ENCODE measurements around the gene ADCY9. TPM values are rescaled to one million over a fixed set of nuclear protein-coding genes. Genes with fewer than 3 reads are reported as not detected.
"Not testable (repeated sequence)": the region's sequence is repeated elsewhere in the genome, so short reads cannot be mapped to it uniquely, and the experiment has no call there.

ADCY9 gene
- total and polyA plus RNA-seq, 2 experiments from 2014 or later = 2.2 to 18.3 TPM

- Mint-ChIP-seq H3K4me3 (no peak overlapping the region), H3K4me1 (no peaks in the 10 kb centered on the region), H3K9me3 (peaks cover 20% of the 10 kb centered on the region), H3K36me3 (ENCODE audit: low read depth) (peaks cover 8% of the 10 kb centered on the region), H3K27ac (no peak overlapping the region), H3K27me3 (ENCODE audit: insufficient read depth, low read depth, poor library complexity) (peaks cover 2% of the 10 kb centered on the region)
- DNase-seq (ENCODE audit: low spot score) (peak; percentile 32), ATAC-seq (no peak; the same call in 2 of the 3 replicates)
- Histone ChIP-seq H3K4me1 (ENCODE audit: insufficient read depth) (no peaks in the 10 kb centered on the region), H3K9me2 (ENCODE audit: insufficient read depth) (no peaks in the 10 kb centered on the region), H3K27ac (ENCODE audit: low read depth) (no peak overlapping the region), H3F3A (replicated peaks; ENCODE audit: low read depth) (no peaks in the 10 kb centered on the region), H4K20me1 (replicated peaks; ENCODE audit: insufficient read depth) (no peaks in the 10 kb centered on the region), H3K4me2 (no peak overlapping the region), H2AFZ (no peak overlapping the region), H3K79me2 (replicated peaks; ENCODE audit: insufficient read depth) (no peaks in the 10 kb centered on the region), H3K36me3 (ENCODE audit: insufficient read depth) (no peaks in the 10 kb centered on the region), H3K27me3 (ENCODE audit: insufficient read depth) (no peaks in the 10 kb centered on the region), H3K4me3 (no peak overlapping the region)
- no peak for TF ChIP-seq ZNF331 (CRISPR knock-in tag; IDR thresholded peaks at IDR 0.05; ENCODE audit: low read depth)
- TF ChIP-seq CTCF (conservative IDR thresholded peaks at IDR 0.05; ENCODE audit: low read depth in 2 of 2) = no peak
- TF ChIP-seq POLR2AphosphoS5 (IDR thresholded peaks at IDR 0.05; ENCODE audit: low read depth) = no peak
- no peak for TF ChIP-seq ZNF114 (CRISPR knock-in tag; IDR thresholded peaks at IDR 0.05)
Observed at GRCh38 chr16:3945751-3946603, 170.3 kb downstream of the ADCY9 start.

GRCh38 chr16:3944457-3944856, 171.8 kb downstream of the ADCY9 start:
- H3K9me3 Mint-ChIP-seq = peaks cover 20% of the 10 kb centered on the region
- H3K4me3 Mint-ChIP-seq; H3K9me2 ChIP-seq (ENCODE audit: insufficient read depth); H3K4me3 ChIP-seq; ATAC-seq; H3K4me2 ChIP-seq; H4K20me1 ChIP-seq (replicated peaks; ENCODE audit: insufficient read depth); H3F3A ChIP-seq (replicated peaks; ENCODE audit: low read depth); H3K27ac ChIP-seq (ENCODE audit: low read depth); H2AFZ ChIP-seq; H3K27ac Mint-ChIP-seq; H3K36me3 Mint-ChIP-seq (ENCODE audit: low read depth); H3K27me3 ChIP-seq (ENCODE audit: insufficient read depth); H3K27me3 Mint-ChIP-seq (ENCODE audit: insufficient read depth, low read depth, poor library complexity); H3K4me1 ChIP-seq (ENCODE audit: insufficient read depth); H3K36me3 ChIP-seq (ENCODE audit: insufficient read depth); H3K4me1 Mint-ChIP-seq; H3K79me2 ChIP-seq (replicated peaks; ENCODE audit: insufficient read depth); DNase-seq (ENCODE audit: low spot score): not testable (repeated sequence)

DNA sequence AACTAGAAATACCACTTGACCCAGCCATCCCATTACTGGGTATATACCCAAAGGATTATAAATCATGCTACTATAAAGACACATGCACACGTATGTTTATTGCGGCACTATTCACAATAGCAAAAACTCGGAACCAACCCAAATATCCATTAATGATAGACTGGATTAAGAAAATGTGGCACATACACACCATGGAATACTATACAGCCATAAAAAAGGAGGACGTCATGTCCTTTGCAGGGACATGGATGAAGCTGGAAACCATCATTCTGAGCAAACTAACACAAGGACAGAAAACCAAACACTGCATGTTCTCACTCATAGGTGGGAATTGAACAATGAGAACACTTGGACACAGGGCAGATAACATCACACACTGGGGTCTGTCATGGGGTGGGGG, 174.1 kb downstream of the ADCY9 start:
- H3F3A ChIP-seq (replicated peaks; ENCODE audit: low read depth); ATAC-seq; H4K20me1 ChIP-seq (replicated peaks; ENCODE audit: insufficient read depth); H3K9me2 ChIP-seq (ENCODE audit: insufficient read depth); H3K36me3 ChIP-seq (ENCODE audit: insufficient read depth); H3K79me2 ChIP-seq (replicated peaks; ENCODE audit: insufficient read depth); H3K27ac Mint-ChIP-seq; H3K27ac ChIP-seq (ENCODE audit: low read depth); DNase-seq (ENCODE audit: low spot score); H3K4me3 ChIP-seq; H3K4me1 Mint-ChIP-seq; H3K27me3 Mint-ChIP-seq (ENCODE audit: insufficient read depth, low read depth, poor library complexity); H3K4me3 Mint-ChIP-seq; H3K4me2 ChIP-seq; H3K36me3 Mint-ChIP-seq (ENCODE audit: low read depth); H3K27me3 ChIP-seq (ENCODE audit: insufficient read depth); H2AFZ ChIP-seq; H3K4me1 ChIP-seq (ENCODE audit: insufficient read depth): not testable (repeated sequence)
- peaks cover 20% of the 10 kb centered on the region for H3K9me3 Mint-ChIP-seq

Measured in GM23338 (cell line).